GM18505 (cell line): ENCODE data around the gene SIN3A.
"Not testable (repeated sequence)": the region's sequence is repeated elsewhere in the genome, so short reads cannot be mapped to it uniquely, and the experiment has no call there.

Experiments
- ATAC-seq: cut with Tn5 transposase; IDR thresholded peaks from one replicate; pipeline ENCODE4 v1.9.1; 2021; ENCODE audit not compliant: unreplicated experiment
- POLR2A ChIP-seq: IDR thresholded peaks from 4 replicates; pipeline ENCODE4 v1.6.1; 2011; ENCODE audit warnings: borderline replicate concordance; ENCODE audit not compliant: insufficient read depth, insufficient read length; ENCODE audit errors: extremely low read depth

Gene SIN3A

DNA sequence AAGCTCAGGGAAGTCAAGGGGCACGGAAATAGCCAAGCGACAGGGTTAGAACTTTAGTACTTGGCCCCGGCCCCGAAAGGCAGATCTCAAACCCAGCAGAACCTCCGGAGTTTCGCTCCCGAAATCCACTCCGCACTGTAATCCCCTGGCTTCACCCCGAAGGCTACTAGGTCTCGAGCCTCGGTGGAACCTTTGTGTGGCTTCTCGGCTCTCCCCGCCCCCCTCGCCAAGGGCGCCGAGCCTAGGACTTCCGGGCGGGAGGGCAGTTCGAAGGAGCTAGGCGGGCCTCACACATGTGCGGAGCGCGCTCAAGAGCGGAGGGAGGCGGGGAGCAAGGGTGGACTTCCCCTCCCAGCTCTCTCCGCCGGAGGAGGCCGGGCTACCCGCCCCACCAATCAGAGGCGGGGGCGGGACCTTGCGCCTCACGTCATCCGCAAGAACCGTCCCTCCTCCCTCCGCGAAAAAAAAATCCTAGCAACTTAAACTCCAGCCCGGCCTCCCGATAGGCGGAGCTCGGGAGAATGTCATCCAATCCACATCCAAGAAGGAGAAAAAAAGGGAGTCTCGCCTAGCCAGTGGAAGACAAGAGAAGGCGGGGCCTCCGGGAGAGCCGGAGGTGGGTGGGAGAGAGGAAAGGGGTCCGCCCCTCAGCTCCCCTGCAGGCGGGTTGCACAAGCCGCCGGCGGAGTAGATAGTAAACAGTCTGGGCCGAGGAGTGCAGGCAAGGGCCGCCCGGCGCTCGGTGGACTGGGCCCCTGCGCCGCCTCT is 2.4 kb upstream of the SIN3A start:
- ATAC-seq, result peak; percentile 30
- peak; percentile 49 for TF ChIP-seq POLR2A

DNA sequence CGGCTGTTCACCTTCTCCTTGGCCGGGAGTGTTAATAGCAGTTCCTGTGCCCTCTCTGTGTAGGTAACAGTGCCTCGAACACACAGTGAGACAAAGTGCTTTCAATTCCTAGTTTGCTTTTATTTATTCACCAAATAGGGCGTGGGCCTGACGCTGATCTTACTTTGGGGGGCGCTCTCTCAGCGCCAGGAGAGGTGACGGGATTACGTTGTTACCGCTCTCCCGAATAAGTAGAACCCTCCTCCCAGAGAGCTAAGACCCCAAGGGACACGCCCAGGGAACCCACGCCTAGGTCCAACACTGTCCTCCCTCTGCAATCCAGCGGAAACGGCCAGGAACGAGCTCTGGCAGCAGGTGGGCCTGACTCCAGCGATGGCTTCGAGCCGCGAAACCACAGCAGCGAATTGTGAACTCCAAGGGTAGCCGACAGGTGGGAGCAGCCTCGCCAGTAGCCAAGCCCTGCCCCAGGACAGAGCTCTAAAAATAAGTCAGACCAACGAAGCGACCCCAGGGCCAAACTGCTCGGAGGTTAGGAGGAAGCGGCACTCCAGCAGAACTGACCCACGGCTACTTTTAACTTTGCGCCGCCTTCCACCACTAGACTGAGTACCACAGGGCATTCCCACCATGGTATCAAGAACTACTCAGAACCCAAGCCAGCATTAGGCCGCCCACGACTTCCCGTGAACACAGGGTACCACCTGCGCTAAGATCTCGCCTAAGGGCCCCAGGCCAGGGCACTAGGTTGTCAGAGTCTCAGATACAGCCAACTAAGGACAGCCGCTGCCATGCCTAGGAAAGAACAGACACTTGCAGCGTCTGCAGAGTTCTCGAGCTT is 1.6 kb upstream of the SIN3A start:
- no peak for ATAC-seq
- TF ChIP-seq POLR2A, result peak; percentile 26

- no peak for ATAC-seq
- peak; percentile 64 for TF ChIP-seq POLR2A
Observed at GRCh38 chr15:75452364-75452864, 924 bp upstream of the SIN3A start.

GRCh38 chr15:75451202-75451673 is 252 bp downstream of the SIN3A start:
- TF ChIP-seq POLR2A, result peak; percentile 32
- ATAC-seq, result no peak

DNA sequence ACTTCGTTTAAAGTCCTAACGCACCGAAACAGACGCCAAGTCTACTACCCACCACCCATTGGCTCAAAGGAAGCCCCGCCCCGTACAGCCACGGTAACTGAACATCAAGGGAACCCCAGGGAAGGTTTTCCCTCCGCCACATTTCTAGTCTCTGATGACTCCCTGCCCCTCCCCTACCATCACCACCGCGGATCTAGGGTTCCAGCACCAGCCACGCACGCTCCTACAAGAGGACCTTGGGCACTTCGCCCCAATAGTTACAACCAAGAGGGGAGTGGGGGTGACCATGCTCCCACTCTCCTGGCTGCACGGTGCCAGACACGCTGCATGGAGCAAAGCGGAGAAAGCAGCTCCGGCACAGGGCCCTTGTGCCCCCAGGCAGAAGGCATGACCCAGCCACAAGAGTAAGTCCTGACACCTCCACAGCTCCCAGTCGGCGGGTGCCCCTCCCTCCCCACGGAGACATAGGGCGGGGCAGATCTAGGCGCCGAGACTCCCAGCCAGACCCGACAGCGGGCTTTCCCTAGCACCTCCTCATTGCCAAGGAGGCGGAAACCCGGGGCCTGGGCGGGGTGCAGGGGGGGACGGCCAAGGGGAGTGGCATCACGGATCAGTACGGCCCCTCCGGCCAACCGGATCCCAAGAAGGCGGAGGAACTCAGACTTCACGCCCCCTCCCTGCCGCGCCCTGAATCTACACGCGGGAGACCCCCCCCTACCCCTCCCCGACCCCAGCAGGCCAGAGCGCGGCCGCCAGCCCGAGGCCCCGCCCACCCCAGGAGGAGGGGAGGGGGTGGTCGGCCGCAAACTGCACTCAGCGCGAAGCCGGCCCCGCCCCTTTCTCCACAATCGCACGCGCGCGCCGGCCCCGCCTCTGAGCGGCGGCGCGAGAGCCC is 936 bp downstream of the SIN3A start:
- TF ChIP-seq POLR2A, result no peak
- peak; percentile 14 for ATAC-seq

GRCh38 chr15:75449585-75450306 is 1.7 kb downstream of the SIN3A start:
- no peak for ATAC-seq
- no peak for TF ChIP-seq POLR2A

- not testable (repeated sequence) for ATAC-seq
Observed at GRCh38 chr15:75448171-75448570, 3.3 kb downstream of the SIN3A start.

- TF ChIP-seq POLR2A, result no peak
- ATAC-seq, result no peak
Observed at GRCh38 chr15:75446151-75446550, 5.3 kb downstream of the SIN3A start.

GRCh38 chr15:75445324-75445723 is 6.2 kb downstream of the SIN3A start:
- not testable (repeated sequence) for ATAC-seq

DNA sequence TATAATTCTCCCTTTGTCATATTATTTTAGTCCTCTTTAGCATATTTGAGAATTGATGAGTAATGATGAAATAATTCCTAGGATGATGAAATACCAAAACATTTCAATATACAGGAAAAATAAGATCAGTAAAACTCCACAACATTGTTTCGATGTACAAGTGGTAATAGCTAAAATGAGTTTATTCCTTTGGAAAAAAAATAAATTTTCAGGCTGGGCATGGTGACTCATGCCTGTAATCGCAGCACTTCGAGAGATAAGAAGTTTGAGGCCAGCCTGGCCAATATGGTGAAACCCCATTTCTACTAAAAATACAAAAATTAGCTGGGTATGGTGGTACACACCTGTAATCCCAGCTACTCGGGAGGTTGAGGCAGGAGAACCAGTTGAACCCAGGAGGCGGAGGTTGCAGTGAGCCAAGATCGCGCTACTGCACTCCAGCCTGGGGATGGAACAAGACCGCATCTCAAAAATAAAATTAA is 7.5 kb downstream of the SIN3A start:
- not testable (repeated sequence) for ATAC-seq

- no peak for TF ChIP-seq POLR2A
- no peak for ATAC-seq
Observed at GRCh38 chr15:75437721-75438120, 13.8 kb downstream of the SIN3A start.

- no peak for TF ChIP-seq POLR2A
- ATAC-seq, result no peak
Observed at GRCh38 chr15:75436881-75437280, 14.6 kb downstream of the SIN3A start.
